Activated gamma-delta T cell treated with anti-CD3 and anti-CD28 coated beads, Interleukin-2, amount 50 U/mL, for 16 hours (primary cell): ENCODE results near the gene IGSF9B.
A peak's percentile ranks its signal among the peaks of the same experiment; 100 is the strongest.
"Not testable (repeated sequence)": the region's sequence is repeated elsewhere in the genome, so short reads cannot be mapped to it uniquely, and the experiment has no call there.

Experiments used
- DNase-seq: peaks from one replicate; pipeline ENCODE4 v3.0.0-alpha.2; 2020; ENCODE audit warnings: low read depth

IGSF9B gene, protein sequence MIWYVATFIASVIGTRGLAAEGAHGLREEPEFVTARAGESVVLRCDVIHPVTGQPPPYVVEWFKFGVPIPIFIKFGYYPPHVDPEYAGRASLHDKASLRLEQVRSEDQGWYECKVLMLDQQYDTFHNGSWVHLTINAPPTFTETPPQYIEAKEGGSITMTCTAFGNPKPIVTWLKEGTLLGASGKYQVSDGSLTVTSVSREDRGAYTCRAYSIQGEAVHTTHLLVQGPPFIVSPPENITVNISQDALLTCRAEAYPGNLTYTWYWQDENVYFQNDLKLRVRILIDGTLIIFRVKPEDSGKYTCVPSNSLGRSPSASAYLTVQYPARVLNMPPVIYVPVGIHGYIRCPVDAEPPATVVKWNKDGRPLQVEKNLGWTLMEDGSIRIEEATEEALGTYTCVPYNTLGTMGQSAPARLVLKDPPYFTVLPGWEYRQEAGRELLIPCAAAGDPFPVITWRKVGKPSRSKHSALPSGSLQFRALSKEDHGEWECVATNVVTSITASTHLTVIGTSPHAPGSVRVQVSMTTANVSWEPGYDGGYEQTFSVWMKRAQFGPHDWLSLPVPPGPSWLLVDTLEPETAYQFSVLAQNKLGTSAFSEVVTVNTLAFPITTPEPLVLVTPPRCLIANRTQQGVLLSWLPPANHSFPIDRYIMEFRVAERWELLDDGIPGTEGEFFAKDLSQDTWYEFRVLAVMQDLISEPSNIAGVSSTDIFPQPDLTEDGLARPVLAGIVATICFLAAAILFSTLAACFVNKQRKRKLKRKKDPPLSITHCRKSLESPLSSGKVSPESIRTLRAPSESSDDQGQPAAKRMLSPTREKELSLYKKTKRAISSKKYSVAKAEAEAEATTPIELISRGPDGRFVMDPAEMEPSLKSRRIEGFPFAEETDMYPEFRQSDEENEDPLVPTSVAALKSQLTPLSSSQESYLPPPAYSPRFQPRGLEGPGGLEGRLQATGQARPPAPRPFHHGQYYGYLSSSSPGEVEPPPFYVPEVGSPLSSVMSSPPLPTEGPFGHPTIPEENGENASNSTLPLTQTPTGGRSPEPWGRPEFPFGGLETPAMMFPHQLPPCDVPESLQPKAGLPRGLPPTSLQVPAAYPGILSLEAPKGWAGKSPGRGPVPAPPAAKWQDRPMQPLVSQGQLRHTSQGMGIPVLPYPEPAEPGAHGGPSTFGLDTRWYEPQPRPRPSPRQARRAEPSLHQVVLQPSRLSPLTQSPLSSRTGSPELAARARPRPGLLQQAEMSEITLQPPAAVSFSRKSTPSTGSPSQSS (N-terminal part only)

DNA sequence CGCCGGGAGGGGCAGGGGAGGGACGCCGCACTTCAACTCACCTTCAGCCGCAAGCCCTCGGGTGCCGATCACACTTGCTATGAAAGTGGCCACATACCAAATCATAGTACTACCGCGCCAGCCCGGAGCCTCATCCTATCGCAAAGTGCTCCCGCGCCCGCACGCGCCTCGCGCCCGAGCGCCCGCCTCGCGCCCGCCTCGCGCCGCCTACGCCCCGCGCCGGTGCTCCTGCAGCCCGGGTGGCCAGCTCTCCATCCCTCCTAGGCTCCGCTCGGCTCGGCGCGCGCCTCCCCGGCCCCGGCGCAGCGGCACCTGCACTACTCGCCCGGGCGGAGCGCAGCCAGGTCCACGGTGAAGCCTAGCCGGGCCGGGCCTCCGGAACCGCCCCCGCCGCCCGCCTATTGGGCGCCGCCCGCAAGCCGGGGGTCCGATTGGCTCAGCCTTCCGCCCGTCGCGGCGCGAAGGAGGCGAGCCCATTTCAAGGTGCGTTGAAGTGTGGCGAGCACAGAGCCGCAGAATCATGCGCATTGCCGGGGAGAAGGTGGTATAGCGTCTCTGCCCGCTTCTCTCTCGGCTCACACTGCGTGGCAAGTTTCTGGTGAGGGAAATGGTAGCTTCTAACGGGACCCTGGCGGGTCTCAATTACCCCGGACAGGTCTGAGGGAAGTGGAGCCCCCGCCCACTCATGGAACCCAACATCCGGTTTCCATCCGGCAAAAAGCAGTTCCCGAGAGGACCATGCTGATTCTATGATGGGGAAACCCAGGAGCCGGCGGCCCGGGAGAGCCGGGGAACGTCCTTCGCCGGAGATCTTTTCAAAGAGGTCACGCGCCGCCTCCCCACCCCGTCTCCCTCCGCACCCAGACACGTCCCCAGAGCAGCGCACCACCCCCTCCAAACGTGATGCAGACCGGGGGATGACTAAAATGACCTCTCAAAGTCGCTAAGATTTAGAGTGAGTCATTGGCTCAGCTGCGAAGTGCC is at the start of gene IGSF9B:
TSS of gene IGSF9B (minus strand) at position 319 of the 984 bp plus-strand sequence. CDS start at position 105, 214 bp downstream.
- DNase-seq = peak; percentile 84

DNA sequence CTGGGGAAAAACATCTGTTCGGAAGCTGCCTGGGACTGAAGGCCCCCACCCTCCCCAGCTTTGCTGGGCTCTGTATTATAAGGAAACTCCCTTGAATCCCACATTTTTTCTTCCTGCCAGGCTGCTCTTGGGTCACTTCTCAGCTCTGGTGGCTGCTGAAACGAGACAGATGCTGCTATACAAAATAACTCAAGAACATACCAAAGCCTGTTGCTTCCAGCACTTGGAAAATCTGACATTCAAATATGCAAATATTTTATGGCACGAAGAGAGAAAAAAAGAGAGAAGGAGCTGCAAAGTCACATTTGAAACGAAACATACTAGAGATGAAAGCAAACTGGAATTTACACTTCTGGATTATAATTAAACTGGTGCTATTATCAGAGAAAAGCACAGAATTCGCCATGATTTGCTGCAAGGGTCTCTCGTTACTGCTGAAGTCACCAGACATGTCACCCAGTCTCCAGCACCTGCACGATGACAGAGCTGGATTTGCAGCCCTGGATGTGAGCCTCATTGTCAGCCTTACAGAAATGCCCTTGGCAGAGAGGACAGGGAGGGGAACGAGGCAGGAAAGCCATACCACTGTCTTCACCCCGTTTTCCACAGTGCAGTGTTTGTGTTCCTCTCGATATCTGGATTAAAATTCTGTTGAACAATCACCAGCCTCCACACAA is 47.9 kb upstream of the IGSF9B start:
- no peak for DNase-seq

DNA sequence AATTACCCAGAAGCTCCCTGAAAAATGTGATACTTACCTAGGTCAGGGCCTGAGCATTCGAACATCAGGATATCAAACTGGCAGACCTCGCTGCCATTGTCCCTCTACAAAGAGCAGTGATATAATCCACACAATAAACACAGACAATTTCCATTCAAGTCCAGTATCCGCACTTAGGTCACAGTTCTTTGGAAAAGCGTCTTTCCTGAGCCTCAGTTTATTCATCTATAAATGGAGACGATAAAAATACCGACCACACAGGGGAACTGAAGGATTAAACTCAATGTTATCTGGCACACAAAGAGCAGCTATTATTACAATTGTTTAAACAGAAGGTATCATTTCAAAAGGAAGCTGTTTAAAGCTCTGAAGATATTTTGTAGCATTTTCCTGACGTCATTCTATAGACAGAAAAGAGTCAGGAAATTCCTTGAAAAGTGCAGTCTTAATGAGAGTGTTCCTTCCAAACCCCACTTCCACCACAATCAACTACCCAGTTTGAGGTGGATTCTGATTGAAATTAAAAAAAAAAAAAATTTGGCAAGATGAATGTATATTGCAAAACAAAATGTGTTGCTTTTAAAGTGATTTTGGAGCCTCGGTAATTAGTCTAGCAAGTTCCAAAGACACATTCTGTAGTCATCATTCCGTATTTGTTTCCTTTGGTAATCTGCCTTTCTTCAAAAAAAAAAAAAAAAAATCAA is 47.2 kb upstream of the IGSF9B start:
- DNase-seq = no peak

DNA sequence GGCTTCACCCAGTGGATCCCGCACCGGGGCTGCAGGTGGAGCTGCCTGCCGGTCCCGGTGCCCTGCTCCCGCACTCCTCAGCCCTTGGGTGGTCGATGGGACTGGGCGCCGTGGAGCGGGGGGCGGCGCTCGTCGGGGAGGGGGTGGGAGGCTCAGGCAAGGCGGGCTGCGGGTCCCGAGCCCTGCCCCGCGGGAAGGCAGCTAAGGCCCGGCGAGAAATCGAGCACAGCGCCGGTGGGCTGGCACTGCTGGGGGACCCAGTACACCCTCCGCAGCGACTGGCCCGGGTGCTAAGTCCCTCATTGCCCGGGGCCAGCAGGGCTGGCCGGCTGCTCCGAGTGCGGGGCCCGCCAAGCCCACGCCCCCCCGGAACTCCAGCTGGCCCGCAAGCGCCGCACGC is 46.1 kb upstream of the IGSF9B start:
- DNase-seq = not testable (repeated sequence)

DNA sequence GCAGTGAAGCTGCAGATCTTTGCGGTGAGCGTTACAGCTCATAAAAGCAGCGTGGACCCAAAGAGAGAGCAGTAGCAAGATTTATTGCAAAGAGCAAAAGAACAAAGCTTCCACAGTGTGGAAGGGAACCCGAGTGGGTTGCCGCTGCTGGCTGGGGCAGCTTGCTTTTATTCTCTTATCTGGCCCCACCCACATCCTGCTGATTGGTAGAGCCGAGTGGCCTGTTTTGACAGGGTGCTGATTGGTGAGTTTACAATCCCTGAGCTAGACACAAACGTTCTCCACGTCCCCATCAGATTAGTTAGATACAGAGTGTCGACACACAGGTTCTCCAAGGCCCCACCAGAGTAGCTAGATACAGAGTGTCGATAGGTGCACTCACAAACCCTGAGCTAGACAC is 45.6 kb upstream of the IGSF9B start:
- not testable (repeated sequence) for DNase-seq

DNA sequence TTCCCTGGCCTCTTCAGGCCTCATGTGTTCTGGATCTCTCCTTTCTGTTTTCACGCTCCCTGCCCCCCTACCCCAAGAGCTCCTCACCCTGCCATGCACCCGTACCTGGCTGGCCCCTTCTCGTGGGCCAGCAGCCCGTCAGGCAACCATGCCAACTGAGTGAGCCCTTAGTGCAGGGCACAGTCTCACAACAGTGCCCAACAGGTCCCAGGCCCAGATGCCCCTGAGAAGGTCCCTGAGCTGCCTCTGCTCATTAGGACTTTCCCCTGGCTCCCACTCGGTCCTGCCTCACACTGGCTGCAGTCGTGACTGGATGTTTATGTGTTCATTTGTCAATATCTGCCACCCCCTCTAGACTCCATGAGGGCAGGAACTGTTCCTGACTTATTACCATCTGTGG is 44.8 kb upstream of the IGSF9B start:
- no peak for DNase-seq

DNA sequence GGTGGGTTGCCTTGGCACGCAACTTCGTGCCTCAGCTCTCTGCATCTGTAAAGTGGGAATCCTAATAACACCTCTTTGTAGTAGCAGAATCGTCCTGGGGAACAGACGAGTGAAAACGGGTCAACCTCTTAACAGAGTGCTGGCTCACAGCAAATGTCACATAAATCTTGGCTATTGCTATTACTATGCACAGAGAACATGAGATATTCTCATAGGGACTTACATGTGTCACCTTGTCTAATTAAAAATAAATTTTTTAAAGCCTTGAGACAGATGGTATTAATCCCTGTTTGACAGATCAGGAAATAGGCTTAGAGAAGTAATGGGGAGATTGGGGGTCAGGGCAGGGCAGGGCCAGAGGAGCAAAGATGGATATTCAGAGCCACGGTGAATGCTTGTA is 44.3 kb upstream of the IGSF9B start:
- no peak for DNase-seq

DNA sequence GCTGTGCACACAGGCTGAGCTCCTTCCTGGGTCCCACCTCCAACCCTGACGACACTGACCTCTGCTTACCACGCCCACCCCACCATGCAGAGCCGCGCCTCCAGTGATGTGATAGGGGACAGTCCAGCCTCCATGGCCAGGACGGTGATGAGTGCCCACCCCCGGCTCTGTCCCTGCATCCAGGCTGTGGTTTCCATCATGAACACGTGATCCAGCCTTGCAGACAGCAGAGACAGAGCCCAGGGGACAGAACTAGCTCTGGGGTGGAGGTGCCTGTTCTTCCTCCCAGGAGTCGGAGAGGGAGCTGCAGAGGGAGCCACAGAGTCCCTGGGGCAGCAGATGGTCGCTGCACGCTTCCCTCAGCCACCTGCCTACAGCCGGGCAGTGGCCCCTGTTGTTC is 42.6 kb upstream of the IGSF9B start:
- DNase-seq = no peak

DNA sequence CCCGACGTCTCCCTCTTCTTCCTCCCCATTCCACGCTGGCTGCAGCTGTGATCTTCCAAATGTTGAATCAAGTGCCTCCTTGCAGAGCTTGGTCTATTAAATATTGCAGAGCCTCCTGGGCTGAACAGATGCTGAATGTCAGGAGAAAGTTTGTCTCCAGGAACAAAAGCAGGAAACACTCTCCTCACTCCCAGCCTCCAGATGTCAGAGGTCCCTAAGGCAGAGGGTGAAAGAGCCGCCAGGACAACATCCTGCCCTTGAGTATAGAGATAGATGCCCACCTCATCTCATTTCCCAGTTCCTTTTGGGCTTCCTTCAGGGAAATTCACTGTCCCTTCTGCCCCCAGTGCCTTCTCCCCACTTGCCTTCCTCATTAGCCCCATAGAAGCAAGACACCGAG is 40.8 kb upstream of the IGSF9B start:
- no peak for DNase-seq

DNA sequence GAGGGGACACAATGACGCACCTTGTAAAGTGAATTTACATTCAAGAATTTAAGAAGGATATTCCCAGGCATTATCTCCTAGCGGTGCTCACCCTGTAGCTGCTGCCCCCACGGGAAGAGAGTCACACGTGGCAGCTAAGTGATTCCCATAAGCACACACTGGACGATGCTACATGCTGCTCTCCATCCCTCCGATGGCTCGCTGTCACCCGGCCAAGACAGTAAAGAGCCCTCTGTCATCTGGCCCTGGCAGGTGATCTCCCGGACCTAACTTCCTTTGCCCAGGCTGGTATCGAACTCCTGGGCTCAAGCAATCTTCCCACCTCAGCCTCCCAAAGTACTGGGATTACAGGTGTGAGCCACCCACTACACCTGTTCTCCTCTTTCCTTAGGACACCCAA is 39.9 kb upstream of the IGSF9B start:
- no peak for DNase-seq

DNA sequence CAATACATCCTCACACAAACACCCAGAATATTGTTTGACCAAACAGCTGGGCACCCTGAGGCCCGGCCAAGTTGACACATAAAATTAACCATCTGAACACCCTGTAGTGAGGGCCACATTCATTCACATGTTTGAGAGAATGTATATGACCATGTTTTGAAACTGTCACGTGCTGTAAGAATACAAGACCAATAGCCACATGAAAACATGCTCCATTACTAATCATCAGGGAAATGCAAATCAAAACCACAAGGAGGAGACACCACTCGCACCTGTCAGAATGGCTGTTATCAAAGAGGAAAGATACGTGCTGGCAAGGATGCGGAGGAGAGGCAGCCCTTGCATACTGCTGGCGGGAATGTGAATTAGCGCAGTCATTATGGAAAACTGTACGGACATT is 38.3 kb upstream of the IGSF9B start:
- DNase-seq = no peak

DNA sequence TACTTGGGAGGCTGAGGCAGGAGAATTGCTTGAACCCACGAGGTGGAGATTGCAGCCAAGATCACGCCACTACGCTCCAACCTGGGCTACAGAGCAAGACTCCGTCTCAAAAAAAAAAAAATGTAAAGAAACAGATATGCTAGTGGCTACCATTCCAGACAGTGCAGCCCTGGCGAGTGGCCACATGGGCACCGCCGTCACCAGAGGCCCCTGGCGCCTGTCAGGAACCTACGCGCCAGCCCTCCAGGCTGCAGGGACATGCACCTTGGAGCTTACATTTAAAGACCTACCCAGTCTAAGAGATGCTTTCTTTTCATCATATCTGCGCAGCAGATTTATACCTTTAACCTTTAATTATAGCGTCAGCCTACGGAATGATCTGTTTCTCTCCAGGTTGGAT is 37.2 kb upstream of the IGSF9B start:
- no peak for DNase-seq

DNA sequence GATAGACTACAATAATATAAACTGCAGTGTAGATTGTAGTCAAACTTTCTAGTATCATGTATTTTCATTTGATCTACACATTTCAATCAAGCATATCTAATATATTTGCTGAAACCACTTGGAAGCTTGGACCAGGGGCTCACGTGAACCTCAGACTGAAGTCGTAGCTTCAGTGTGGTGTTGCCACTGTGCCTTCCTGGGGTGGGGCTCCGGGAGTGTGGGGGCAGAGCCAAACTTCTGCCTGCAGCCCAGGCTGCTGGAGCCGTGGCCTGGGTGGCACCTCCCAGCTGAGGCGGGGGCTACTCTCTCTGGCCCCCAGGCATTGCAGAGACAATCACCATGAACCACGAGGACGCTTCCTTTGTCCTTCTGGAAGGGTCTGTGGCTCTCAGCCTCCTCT is 36.3 kb upstream of the IGSF9B start:
- DNase-seq = no peak

DNA sequence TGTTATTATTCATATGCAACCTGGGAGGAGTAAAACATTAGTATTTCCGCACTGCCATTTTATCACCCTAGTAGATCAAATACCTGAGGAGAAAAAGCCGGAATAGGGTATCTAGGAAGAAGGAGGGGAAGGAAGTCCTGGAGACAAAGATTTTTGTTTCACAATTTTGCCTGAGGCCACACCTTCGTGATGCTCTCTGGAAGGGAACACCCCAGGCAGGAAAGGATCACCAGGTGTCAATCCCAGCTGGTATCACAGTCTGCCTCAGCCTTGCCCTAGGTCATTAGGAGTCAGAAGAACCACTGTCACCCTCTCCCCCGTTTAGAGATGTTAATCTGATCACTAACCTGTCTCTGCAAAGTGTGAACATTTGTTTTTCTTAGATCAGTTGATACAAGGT is 35.4 kb upstream of the IGSF9B start:
- no peak for DNase-seq

DNA sequence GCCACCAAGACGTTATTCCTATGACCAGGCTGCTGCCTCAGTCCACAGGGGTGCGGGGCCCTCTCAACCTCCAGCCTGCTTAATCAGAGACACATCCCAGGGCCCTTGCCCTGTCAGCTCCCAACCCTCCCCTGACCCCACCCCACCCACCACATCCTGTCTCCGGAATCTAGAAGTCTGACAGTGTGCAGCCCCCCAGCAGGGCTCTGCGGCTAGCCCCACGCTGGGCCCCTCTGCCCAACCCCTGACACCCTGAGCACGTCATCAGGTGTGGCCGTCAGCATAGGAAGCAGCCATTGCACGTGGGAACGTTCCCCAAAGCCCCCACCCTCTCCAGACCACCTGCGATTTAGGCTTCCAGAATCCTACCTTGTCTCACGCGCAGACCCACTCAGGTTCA is 34.3 kb upstream of the IGSF9B start:
- no peak for DNase-seq

DNA sequence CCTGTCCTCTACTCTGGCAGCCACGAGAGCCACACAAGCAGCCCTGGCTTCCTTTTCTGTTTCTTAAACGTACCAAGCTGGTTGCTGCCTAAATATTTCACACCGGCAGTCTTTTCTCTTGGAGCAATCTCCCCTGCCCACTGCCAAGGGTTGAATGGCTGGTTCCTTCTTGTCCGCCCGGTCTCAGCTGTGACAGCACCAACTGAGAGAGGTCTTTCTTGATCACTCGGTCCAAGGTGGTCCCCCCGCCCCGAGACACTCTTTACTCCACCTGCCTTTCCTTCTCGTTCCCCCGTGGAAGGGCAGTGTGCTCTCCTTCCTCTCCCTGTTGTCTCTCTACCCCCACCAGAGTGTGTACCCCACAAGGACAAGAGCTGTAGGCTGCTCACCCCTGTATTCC is 33.7 kb upstream of the IGSF9B start:
- no peak for DNase-seq

DNA sequence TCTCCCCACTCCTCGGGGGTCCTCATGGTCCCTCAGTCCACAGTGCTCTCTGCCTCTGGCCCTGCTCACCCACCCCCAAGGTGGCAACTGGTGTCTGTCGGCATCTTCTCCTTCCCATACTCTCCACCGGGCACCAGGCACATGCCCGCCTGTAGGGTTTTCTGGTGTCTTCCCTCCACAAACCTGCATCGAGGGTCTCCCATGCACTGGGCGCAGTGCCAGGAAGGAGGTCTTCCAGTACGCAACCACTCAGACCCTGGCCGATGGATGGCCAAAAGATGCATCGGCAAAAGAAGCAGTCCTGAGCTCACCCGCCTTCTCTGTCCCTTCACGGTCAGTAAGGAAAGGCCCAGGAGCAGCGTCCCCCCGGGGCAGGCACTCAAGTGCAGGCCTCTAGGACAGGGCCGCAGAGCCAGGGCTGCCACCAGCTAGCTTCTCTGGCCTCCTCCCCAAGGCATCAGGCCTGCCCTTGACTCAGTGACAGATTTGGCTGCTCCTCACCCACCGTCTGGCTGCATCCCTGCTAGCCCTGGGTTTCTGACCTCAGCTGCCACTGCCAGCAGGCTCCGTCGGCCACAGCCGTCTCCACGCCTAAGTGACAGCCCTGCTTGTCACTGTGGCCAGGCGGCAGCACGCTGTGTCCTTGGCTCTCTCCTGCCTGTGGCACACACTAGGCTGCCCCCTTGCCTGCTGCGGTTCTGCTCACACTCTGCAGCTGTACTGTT is 32.1 kb upstream of the IGSF9B start:
- DNase-seq = no peak

DNA sequence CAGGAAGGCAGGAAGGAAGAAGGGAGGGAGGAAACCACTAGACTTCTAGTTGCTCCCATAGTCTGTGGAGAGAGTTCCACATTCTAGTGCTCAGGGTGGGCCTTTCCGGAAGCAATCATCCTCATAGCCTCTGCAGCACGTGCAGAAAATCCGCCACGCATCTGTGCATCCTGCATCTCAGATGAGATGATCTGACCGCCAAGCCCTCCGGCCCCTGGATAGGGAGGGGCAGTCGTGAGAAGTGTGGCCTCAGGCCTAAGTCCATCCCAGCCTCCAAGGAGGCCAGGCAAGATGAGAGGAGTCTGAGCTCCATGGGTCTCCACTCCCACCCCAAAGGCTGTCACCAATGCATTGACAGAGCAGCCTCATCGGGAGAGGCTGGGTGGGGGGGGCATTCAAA is 30.4 kb upstream of the IGSF9B start:
- no peak for DNase-seq
